Heart right ventricle (tissue), 16 donors: ENCODE results near the gene RHCE. TPM values are rescaled to one million over a fixed set of nuclear protein-coding genes. Genes with fewer than 3 reads are reported as not detected.
A peak's percentile ranks its signal among the peaks of the same experiment; 100 is the strongest.

Source experiments
- ATAC-seq, 8 donors: fragments of 200-7000 bp; cut with Tn5 transposase; one replicate each; pipeline ENCODE4 v1.9.1; 2020; ENCODE audit warnings: mild to moderate bottlenecking in 8 of 8, moderate library complexity in 8 of 8, moderate number of reproducible peaks in 1 of 8
- DNase-seq, 2 donors: peaks; one replicate each; pipeline ENCODE4 v3.0.0-alpha.2; 2020
- H3K27ac ChIP-seq, 10 donors: fragments of 200-600 bp; sonication (generic) in 2 of 10; one replicate each; pipeline versions ENCODE4 v1.5.0 to v1.8.0; 2020 to 2022; ENCODE audit warnings: mild to moderate bottlenecking in 3 of 10
- H3K27me3 ChIP-seq, 7 donors: fragments of 200-600 bp; one replicate each; pipeline ENCODE4 v1.8.0; 2021 to 2022; ENCODE audit warnings: mild to moderate bottlenecking in 2 of 7
- H3K36me3 ChIP-seq, 9 donors: fragments of 200-600 bp; sonication (generic) in 1 of 9; one replicate each; pipeline versions ENCODE4 v1.5.0 to v1.8.0; 2020 to 2022; ENCODE audit warnings: mild to moderate bottlenecking in 2 of 9
- H3K4me1 ChIP-seq, 9 donors: fragments of 200-600 bp; sonication (generic) in 1 of 9; one replicate each; pipeline versions ENCODE4 v1.5.0 to v1.8.0; 2020 to 2022; ENCODE audit warnings: mild to moderate bottlenecking in 4 of 9
- H3K4me3 ChIP-seq, 10 donors: fragments of 200-600 bp; sonication (generic) in 2 of 10; one replicate each; pipeline versions ENCODE4 v1.5.0 to v1.8.0; 2020 to 2022; ENCODE audit warnings: mild to moderate bottlenecking in 7 of 10, moderate library complexity in 2 of 10
- H3K9me3 ChIP-seq, 11 donors: fragments of 200-600 bp in 10 of 11; sonication (generic) in 2 of 11; one replicate each; pipeline versions ENCODE4 v1.5.0 to v1.8.0; 2013 to 2022; ENCODE audit warnings: mild to moderate bottlenecking in 2 of 11, control low read depth in 1 of 11, moderate library complexity in 1 of 11
- WGBS, 2 donors: extraction: QIAGEN DNeasy Blood & Tissue Kit; methylation state at CpG; one replicate each; pipeline ENCODE4 v1.1.7; 2013; ENCODE audit warnings: inconsistent platforms in 1 of 2; 5-methylcytosine and 5-hydroxymethylcytosine counted together
- intact Hi-C, 10 donors: fragments of 100-400 bp; cut with DNase I; formaldehyde crosslinking; loops; one replicate each; pipeline versions ENCODE4 v1.11.1 to v1.14.2; 2022
- polyA plus RNA-seq, 2 donors: library from polyadenylated mRNA; stranded (reverse); fragments of 200-250 nt; gene quantifications; one replicate each; pipeline ENCODE4 v1.2.3, GENCODE V29; 2013
- total RNA-seq, 10 donors: library from RNA; stranded (reverse); fragmentation: NEBNext Ultra II Directional in 3 of 10; extraction: Animal tissue kit (Norgen Biotek cat#: 25700) in 3 of 10; gene quantifications; one replicate each; pipeline versions ENCODE4 v1.2.1 to v1.2.4, GENCODE V29; 2021 to 2023
- TF ChIP-seq, protein P1 (sequence below), 9 donors: fragments of 200-600 bp; sonication (generic) in 2 of 9; IDR thresholded peaks; one replicate each; pipeline versions ENCODE4 v1.5.0 to v1.8.0; 2021 to 2022; ENCODE audit warnings: antibody characterized with exemption in 9 of 9, mild to moderate bottlenecking in 5 of 9, moderate library complexity in 1 of 9
- donor health status: Arrhythmogenic right ventricular cardiomyopathy.
- donor health status: ischemic (EF 13 %, LVEDD 7.1; RV severe dilation, severe dysfunction).
- donor health status: healthy with polysubstance abuse.
- donor health status: DM: no; HTN: yes; CAD: no.
- donor health status: DM: no; HTN: no; CAD: no.
- donor health status: ischemic (EF 25% LVEDD 6.9; RV normal size, moderate dysfunction).
- donor health status: ischemic (EF 25% LVEDD 5.7; RV mildly dilated, moderate dysfunction).
- donor health status: healthy.
- donor health status: DM: yes; HTN: yes; CAD: no.
- donor health status: Ischemic cardiomyopathy.
- donor health status: ischemic (EF 35%, LVEDD 5.7; RV mildly dilated, moderate dysfunction).
- donor health status: nonischemic (EF 11% LVEDD 7.7; RV severe dilation, severe dysfunction).
- donor health status: DM: yes; HTN: yes; CAD: no.
- donor health status: PGD.
- donor health status: ischemic (EF 29% LVEDD 5.4; RV normal size, mild dysfunction).
- donor health status: nonischemic (EF 23%, LVEDD 6.1; RV moderate dilation, normal function).

RHCE gene
- total and polyA plus RNA-seq, 12 donors: 0.17 to 4.9 (median 0.92) TPM

DNA sequence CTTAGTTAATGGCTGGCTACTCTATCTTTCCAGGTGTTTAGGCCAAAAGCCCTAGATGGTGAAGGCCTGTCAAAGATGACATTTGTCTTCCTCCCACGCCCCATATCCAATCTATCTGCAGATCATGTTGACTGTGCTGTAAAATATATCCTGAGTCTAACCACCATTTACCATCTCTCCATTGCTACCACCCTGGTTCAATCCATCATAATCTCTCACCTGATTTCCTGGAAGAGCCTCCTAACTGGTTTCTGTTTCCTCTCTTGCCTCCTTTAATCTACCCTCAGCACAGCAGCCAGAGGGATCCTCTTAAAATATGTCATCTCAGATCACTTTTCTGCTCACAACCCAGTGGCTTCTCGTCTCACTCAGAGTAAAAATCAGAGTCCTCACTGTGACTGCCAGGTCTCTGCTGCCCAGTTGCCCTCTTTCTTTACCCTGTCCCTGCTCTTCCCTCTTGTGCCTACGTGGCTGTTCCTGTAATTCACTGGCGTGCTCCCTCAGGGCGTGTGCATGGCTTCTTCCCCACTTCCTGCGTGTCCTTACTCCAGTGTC lies 64.7 kb downstream of the RHCE start:
- H3K4me3 ChIP-seq: no peak overlapping the region
- peak overlapping the region in 2 of 10 donors; percentile 16 to 42 for H3K27ac ChIP-seq
- no peaks in the 10 kb centered on the region for H3K9me3 ChIP-seq
- no peaks in the 10 kb centered on the region for H3K27me3 ChIP-seq
- peaks cover 0 to 97% (median 40%) of the 10 kb centered on the region in 9 donors for H3K36me3 ChIP-seq
- peaks cover 0 to 20% (median 7%) of the 10 kb centered on the region in 9 donors for H3K4me1 ChIP-seq
- TF ChIP-seq, protein P1, sequence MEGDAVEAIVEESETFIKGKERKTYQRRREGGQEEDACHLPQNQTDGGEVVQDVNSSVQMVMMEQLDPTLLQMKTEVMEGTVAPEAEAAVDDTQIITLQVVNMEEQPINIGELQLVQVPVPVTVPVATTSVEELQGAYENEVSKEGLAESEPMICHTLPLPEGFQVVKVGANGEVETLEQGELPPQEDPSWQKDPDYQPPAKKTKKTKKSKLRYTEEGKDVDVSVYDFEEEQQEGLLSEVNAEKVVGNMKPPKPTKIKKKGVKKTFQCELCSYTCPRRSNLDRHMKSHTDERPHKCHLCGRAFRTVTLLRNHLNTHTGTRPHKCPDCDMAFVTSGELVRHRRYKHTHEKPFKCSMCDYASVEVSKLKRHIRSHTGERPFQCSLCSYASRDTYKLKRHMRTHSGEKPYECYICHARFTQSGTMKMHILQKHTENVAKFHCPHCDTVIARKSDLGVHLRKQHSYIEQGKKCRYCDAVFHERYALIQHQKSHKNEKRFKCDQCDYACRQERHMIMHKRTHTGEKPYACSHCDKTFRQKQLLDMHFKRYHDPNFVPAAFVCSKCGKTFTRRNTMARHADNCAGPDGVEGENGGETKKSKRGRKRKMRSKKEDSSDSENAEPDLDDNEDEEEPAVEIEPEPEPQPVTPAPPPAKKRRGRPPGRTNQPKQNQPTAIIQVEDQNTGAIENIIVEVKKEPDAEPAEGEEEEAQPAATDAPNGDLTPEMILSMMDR (IDR thresholded peaks at IDR 0.05): no peak
- intact Hi-C loops: no loop called here
- DNase-seq (no peak), ATAC-seq (no peak)
- whole genome bisulfite sequencing, 2 donors: 67 to 74% methylated on average over 6 of the region's 6 CpGs

DNA sequence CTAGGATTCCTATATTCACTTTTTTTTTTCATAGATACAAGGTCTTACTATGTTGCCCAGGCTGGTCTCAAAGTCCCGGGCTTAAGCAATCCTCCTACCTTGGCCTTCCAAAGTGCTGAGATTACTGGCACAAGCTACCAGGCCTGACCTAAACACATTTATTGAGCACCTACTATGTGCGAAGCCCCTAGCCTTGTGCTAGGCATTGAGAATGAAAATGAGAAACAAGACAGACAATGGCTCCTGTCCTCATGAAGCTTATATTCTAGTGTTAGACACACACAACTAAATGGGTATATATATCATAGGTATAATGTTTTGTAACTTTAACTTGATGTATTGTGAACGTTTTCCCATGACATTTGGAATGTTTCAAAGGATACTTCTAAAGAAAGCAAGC lies 71.0 kb downstream of the RHCE start:
- H3K27me3 ChIP-seq: no peaks in the 10 kb centered on the region
- H3K9me3 ChIP-seq: no peaks in the 10 kb centered on the region
- H3K36me3 ChIP-seq: peaks cover 0 to 98% (median 20%) of the 10 kb centered on the region in 9 donors
- DNase-seq (no peak), ATAC-seq (no peak)
- intact Hi-C loops: loop anchor here in 1 of 10 donors (10.0 kb wide), 1 partner anchor 115 kb away; the partner anchor contains the start of gene SYF2
- no peak overlapping the region for H3K27ac ChIP-seq
- WGBS, 2 donors: 91 to 95% methylated on average over 3 of the region's 3 CpGs
- H3K4me3 ChIP-seq: no peak overlapping the region
- TF ChIP-seq, protein P1 (IDR thresholded peaks at IDR 0.05): no peak
- H3K4me1 ChIP-seq: peaks cover 0 to 13% (median 0%) of the 10 kb centered on the region in 9 donors

DNA sequence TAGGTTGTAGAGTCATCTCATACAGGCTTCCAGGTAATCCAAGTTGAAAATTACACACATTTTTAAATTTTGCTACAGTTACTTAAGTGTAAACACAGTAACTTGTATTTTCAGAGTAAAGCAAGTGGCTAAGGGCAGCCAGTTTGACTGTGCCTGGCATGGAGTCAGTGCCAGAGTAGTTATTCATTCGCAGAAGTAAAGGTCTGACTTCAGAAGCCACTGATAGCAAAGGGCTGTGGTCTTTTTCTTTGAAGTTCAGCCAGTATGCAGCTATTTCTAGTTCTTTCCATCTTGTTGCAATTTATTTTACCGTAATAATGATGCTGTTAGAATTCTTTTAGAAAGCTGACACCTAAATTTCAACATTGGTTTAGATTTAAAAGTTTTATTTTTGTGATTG lies 73.1 kb downstream of the RHCE start:
- 75 to 78% methylated on average over 2 of the region's 2 CpGs for WGBS, 2 donors
- no peak overlapping the region for H3K27ac ChIP-seq
- no peak for ATAC-seq
- TF ChIP-seq, protein P1 (IDR thresholded peaks at IDR 0.05): no peak
- H3K4me1 ChIP-seq: peaks cover 0 to 20% (median 6%) of the 10 kb centered on the region in 9 donors
- intact Hi-C loops: loop anchor here in 1 of 10 donors (10.0 kb wide), 1 partner anchor 113 kb away; the partner anchor contains the start of gene SYF2
- no peaks in the 10 kb centered on the region for H3K27me3 ChIP-seq
- DNase-seq: no peak
- no peaks in the 10 kb centered on the region for H3K9me3 ChIP-seq
- no peak overlapping the region for H3K4me3 ChIP-seq
- H3K36me3 ChIP-seq: peaks cover 0 to 98% (median 12%) of the 10 kb centered on the region in 9 donors

DNA sequence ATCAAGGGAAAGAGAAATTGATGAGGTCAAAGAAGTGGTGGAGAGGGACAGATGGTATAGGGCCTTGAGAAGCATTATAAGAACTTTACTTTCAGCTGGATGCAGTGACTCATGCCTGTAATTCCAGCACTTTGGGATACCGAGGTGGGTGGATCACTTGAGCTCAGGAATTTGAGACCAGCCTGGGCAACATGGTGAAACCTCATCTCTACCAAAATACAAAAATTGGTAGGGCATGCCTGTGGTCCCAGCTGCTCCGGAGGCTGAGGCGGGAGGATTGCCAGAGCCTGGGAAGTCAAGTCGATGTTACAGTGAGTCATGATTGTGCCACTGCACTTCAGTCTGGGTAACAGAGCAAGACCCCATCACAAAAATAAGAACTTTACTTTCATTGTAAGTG lies 76.8 kb downstream of the RHCE start:
- Histone ChIP-seq H3K36me3 (peaks cover 0 to 74% (median 10%) of the 10 kb centered on the region in 9 donors), H3K27ac (no peak overlapping the region), H3K4me3 (no peak overlapping the region), H3K9me3 (no peaks in the 10 kb centered on the region), H3K27me3 (no peaks in the 10 kb centered on the region), H3K4me1 (peaks cover 3 to 49% (median 32%) of the 10 kb centered on the region in 9 donors)
- DNase-seq (no peak), ATAC-seq (peak in 1 of 8 donors; percentile 33)
- TF ChIP-seq, protein P1 (IDR thresholded peaks at IDR 0.05): no peak
- intact Hi-C loops: loop anchor here in 3 of 10 donors (5.0 to 10.0 kb wide), 3 partner anchors 97 to 109 kb away; partner anchors contain the start of genes RSRP1 (in 1 of the 3) and SYF2 (in 1 of the 3)
- WGBS, 2 donors: 76% methylated on average over 4 of the region's 4 CpGs
